Naive B cell (primary cell): ENCODE results near the gene PPM1J. TPM values are rescaled to one million over a fixed set of nuclear protein-coding genes. Genes with fewer than 3 reads are reported as not detected.

ENCODE experiments used
- ATAC-seq, 2 donors: fragments of 150-1000 bp; cut with Tn5 transposase; 2 replicates each; pipeline ENCODE4 v1.10.0; 2021; ENCODE audit warnings: low read depth in 2 of 2, mild to moderate bottlenecking in 2 of 2, moderate library complexity in 2 of 2
- DNase-seq: peaks from one replicate; pipeline ENCODE4 v3.0.0; 2022
- H3K27ac Mint-ChIP-seq, 6 donors: one replicate each; pipeline ENCODE4 v1.8.0; 2020 to 2022; ENCODE audit warnings: mild to moderate bottlenecking in 6 of 6, mixed read lengths in 6 of 6, moderate library complexity in 5 of 6, inconsistent platforms in 2 of 6
- H3K27me3 Mint-ChIP-seq, 3 donors: one replicate each; pipeline ENCODE4 v1.8.0; 2021 to 2022; ENCODE audit warnings: mixed read lengths in 3 of 3, mild to moderate bottlenecking in 1 of 3
- H3K36me3 Mint-ChIP-seq, 2 donors: one replicate each; pipeline ENCODE4 v1.8.0; 2020 to 2022; ENCODE audit warnings: mixed read lengths in 2 of 2, inconsistent platforms in 1 of 2, mild to moderate bottlenecking in 1 of 2
- H3K4me1 Mint-ChIP-seq, 3 donors: one replicate each; pipeline ENCODE4 v1.8.0; 2020 to 2022; ENCODE audit warnings: mixed read lengths in 3 of 3, inconsistent platforms in 1 of 3, mild to moderate bottlenecking in 1 of 3, moderate library complexity in 1 of 3
- H3K4me3 Mint-ChIP-seq, 8 donors: one replicate each; pipeline ENCODE4 v1.8.0; 2020 to 2022; ENCODE audit warnings: mild to moderate bottlenecking in 8 of 8, mixed read lengths in 8 of 8, moderate library complexity in 8 of 8, inconsistent platforms in 2 of 8
- H3K9me3 Mint-ChIP-seq, 7 donors: one replicate each; pipeline ENCODE4 v1.8.0; 2020 to 2022; ENCODE audit warnings: mixed read lengths in 7 of 7, mild to moderate bottlenecking in 5 of 7, inconsistent platforms in 2 of 7, moderate library complexity in 1 of 7
- polyA plus RNA-seq, 6 donors: library from polyadenylated mRNA; unstranded; fragments of 300-500 nt; fragmentation: Illumina TruSeq; gene quantifications; one replicate each; pipeline ENCODE4 v1.2.3, GENCODE V29; 2021; ENCODE audit warnings: low read depth in 6 of 6

The PPM1J gene
- polyA plus RNA-seq, 6 donors from 2014 or later: 0.48 to 3.1 (median 1.5) TPM

DNA sequence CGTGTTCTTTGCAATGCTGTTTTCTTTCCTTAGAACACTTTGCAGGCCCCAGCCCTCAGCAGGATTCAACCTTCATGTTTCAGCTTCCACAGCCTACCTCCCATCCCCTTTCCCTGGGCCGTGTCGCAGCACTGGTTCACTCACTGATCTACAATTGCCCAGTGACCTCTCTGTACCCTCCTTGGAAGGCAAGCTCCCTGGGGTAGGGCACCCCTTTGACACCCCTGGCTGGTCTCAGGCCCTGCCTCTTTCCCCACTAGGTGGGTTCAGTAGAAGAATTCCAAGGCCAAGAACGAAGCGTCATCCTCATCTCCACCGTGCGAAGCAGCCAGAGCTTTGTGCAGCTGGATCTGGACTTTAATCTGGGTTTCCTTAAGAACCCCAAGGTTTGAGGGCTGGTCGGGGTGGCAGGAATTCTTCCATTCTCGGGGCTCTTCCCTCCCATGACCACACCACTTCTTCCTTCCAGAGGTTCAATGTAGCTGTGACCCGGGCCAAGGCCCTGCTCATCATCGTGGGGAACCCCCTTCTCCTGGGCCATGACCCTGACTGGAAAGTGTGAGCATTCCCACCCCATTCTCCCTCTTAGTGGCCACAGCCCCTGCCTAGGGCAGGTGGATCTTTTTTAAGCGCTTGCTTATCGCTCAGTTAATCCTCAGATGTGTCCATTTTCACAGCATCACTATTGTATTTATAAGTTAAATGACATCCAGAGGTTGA, 15.5 kb downstream of the PPM1J start:
- Mint-ChIP-seq H3K4me3 (peak overlapping the region in 6 of 8 donors; percentile 56 to 89 (median 60)), H3K36me3 (peaks cover 0 to 4% of the 10 kb centered on the region in 2 donors), H3K27me3 (no peaks in the 10 kb centered on the region)

GRCh38 chr1:112698366-112699310, 16.5 kb downstream of the PPM1J start:
- no peak for ATAC-seq
- no peaks in the 10 kb centered on the region for H3K9me3 Mint-ChIP-seq
- H3K36me3 Mint-ChIP-seq: peaks cover 0 to 4% of the 10 kb centered on the region in 2 donors
- H3K27ac Mint-ChIP-seq: peak overlapping the region in 3 of 6 donors; percentile 39 to 96 (median 83)
- no peak for DNase-seq
- no peaks in the 10 kb centered on the region for H3K27me3 Mint-ChIP-seq
- peaks cover 39 to 60% (median 50%) of the 10 kb centered on the region in 3 donors for H3K4me1 Mint-ChIP-seq
- peak overlapping the region in 1 of 8 donors; percentile 29 for H3K4me3 Mint-ChIP-seq

More for the DNA sequence above, 15.5 kb downstream of the PPM1J start:
- ATAC-seq: no peak
- H3K4me1 Mint-ChIP-seq: peaks cover 39 to 68% (median 52%) of the 10 kb centered on the region in 3 donors
- no peaks in the 10 kb centered on the region for H3K9me3 Mint-ChIP-seq
- peak overlapping the region; percentile 83 to 96 (median 92) for H3K27ac Mint-ChIP-seq
- no peak for DNase-seq

- ATAC-seq (no peak), DNase-seq (no peak)
- Mint-ChIP-seq H3K27ac (peak overlapping the region in 4 of 6 donors; percentile 9 to 76 (median 34)), H3K27me3 (no peaks in the 10 kb centered on the region), H3K9me3 (no peaks in the 10 kb centered on the region), H3K4me1 (peaks cover 38 to 53% (median 43%) of the 10 kb centered on the region in 3 donors), H3K36me3 (peaks cover 0 to 4% of the 10 kb centered on the region in 2 donors), H3K4me3 (peak overlapping the region in 1 of 8 donors; percentile 61)
Measured at GRCh38 chr1:112697781-112698201, 17.3 kb downstream of the PPM1J start.

- Mint-ChIP-seq H3K27me3 (no peaks in the 10 kb centered on the region), H3K4me1 (peaks cover 28 to 43% (median 33%) of the 10 kb centered on the region in 3 donors), H3K27ac (peak overlapping the region in 2 of 6 donors; percentile 21 to 63), H3K36me3 (peaks cover 9 to 11% of the 10 kb centered on the region in 2 donors), H3K4me3 (peak overlapping the region in 1 of 8 donors; percentile 10), H3K9me3 (no peaks in the 10 kb centered on the region)
- ATAC-seq (no peak), DNase-seq (no peak)
Measured at GRCh38 chr1:112696578-112697314, 18.4 kb downstream of the PPM1J start.

GRCh38 chr1:112695276-112695675, 19.9 kb downstream of the PPM1J start:
- DNase-seq (no peak), ATAC-seq (no peak)
- Mint-ChIP-seq H3K27ac (no peak overlapping the region), H3K9me3 (no peaks in the 10 kb centered on the region), H3K27me3 (no peaks in the 10 kb centered on the region), H3K36me3 (peaks cover 13 to 14% of the 10 kb centered on the region in 2 donors), H3K4me3 (peak overlapping the region in 1 of 8 donors; percentile 35), H3K4me1 (peaks cover 13 to 28% (median 18%) of the 10 kb centered on the region in 3 donors)

GRCh38 chr1:112694363-112694929, 20.7 kb downstream of the PPM1J start:
- Mint-ChIP-seq H3K9me3 (no peaks in the 10 kb centered on the region), H3K36me3 (peaks cover 13 to 14% of the 10 kb centered on the region in 2 donors), H3K27ac (no peak overlapping the region), H3K4me1 (peaks cover 5 to 20% (median 10%) of the 10 kb centered on the region in 3 donors), H3K27me3 (no peaks in the 10 kb centered on the region), H3K4me3 (no peak overlapping the region)
- ATAC-seq (no peak), DNase-seq (no peak)

GRCh38 chr1:112693821-112694220, 21.3 kb downstream of the PPM1J start:
- Mint-ChIP-seq H3K27ac (peak overlapping the region in 1 of 6 donors; percentile 27), H3K36me3 (peaks cover 13 to 14% of the 10 kb centered on the region in 2 donors), H3K9me3 (no peaks in the 10 kb centered on the region), H3K4me3 (peak overlapping the region in 1 of 8 donors; percentile 25), H3K4me1 (peaks cover 0 to 14% (median 6%) of the 10 kb centered on the region in 3 donors), H3K27me3 (no peaks in the 10 kb centered on the region)
- DNase-seq (no peak), ATAC-seq (no peak)

- Mint-ChIP-seq H3K9me3 (no peaks in the 10 kb centered on the region), H3K36me3 (peaks cover 13 to 14% of the 10 kb centered on the region in 2 donors), H3K4me1 (peaks cover 2 to 6% (median 5%) of the 10 kb centered on the region in 3 donors), H3K4me3 (no peak overlapping the region), H3K27me3 (no peaks in the 10 kb centered on the region), H3K27ac (no peak overlapping the region)
- DNase-seq: no peak
- no peak for ATAC-seq
Measured at GRCh38 chr1:112692681-112693080, 22.5 kb downstream of the PPM1J start.

GRCh38 chr1:112689842-112690237, 25.3 kb downstream of the PPM1J start:
- Mint-ChIP-seq H3K4me1 (peaks cover 5 to 11% (median 7%) of the 10 kb centered on the region in 3 donors), H3K9me3 (no peaks in the 10 kb centered on the region), H3K27ac (no peak overlapping the region), H3K36me3 (peaks cover 11 to 13% of the 10 kb centered on the region in 2 donors), H3K27me3 (no peaks in the 10 kb centered on the region), H3K4me3 (no peak overlapping the region)
- ATAC-seq (no peak), DNase-seq (no peak)

- no peak for ATAC-seq
- H3K36me3 Mint-ChIP-seq: peaks cover 10 to 13% of the 10 kb centered on the region in 2 donors
- no peak overlapping the region for H3K4me3 Mint-ChIP-seq
- H3K27me3 Mint-ChIP-seq: no peaks in the 10 kb centered on the region
- DNase-seq: no peak
- no peaks in the 10 kb centered on the region for H3K9me3 Mint-ChIP-seq
- H3K27ac Mint-ChIP-seq: no peak overlapping the region
- H3K4me1 Mint-ChIP-seq: peaks cover 5 to 11% (median 7%) of the 10 kb centered on the region in 3 donors
Measured at GRCh38 chr1:112689196-112689841, 25.8 kb downstream of the PPM1J start.

DNA sequence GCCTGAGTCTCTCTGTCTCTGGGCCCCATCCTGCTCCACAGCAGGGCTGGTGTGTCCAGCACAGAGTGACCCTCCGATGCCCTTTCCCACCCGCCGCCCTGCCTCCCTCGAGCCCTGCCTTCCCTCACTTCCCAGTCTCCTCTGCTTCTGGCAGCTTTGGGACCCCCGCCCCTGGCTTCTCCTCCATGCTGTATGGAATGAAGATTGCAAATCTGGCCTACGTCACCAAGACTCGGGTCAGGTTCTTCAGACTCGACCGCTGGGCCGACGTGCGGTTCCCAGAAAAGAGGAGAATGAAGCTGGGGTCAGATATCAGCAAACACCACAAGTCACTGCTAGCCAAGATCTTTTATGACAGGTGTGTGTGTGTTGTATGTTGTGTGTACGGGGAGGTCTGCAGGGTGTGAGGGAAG, 26.3 kb downstream of the PPM1J start:
- peak overlapping the region in 2 of 6 donors; percentile 56 to 78 for H3K27ac Mint-ChIP-seq
- ATAC-seq: no peak
- H3K4me3 Mint-ChIP-seq: no peak overlapping the region
- peaks cover 10 to 13% of the 10 kb centered on the region in 2 donors for H3K36me3 Mint-ChIP-seq
- peaks cover 5 to 11% (median 7%) of the 10 kb centered on the region in 3 donors for H3K4me1 Mint-ChIP-seq
- H3K27me3 Mint-ChIP-seq: no peaks in the 10 kb centered on the region
- DNase-seq: no peak
- H3K9me3 Mint-ChIP-seq: no peaks in the 10 kb centered on the region

DNA sequence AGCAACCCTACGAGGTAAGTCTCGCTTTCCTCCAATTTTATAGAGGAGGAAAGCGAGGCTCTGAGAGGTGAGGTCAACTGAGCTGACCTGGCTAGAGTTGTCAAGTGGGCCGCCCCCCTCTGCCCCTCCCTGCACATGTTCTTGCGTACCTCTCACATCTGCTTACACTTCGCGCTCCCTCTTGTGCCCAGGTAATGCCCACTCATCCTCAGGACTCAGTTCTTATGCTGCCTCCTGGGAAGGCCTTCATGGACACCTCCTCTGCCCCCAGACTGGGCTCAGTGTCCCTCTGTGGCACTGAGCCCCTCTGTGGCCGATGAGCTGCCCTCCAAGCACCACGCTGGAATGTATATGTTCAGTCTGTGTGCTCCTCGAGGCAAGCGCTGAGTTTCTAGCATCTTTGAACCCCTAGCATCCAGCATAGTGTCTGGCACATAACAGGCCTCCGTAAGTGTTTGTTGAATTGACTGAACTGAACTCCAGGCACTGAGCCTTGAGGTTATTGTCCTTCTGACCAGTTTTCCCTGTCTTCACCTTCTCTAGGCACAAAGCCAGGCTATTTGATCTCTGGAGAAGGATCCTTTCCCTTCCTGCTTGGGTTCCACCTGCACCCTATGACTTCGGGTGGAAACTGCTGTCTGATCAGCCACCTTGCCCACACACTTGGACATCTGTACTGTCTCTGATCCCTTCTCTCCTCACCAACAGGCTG, 27.2 kb downstream of the PPM1J start:
- H3K27me3 Mint-ChIP-seq: no peaks in the 10 kb centered on the region
- no peak for ATAC-seq
- DNase-seq: no peak
- no peak overlapping the region for H3K4me3 Mint-ChIP-seq
- no peaks in the 10 kb centered on the region for H3K9me3 Mint-ChIP-seq
- peaks cover 5 to 11% (median 7%) of the 10 kb centered on the region in 3 donors for H3K4me1 Mint-ChIP-seq
- H3K36me3 Mint-ChIP-seq: peaks cover 10 to 13% of the 10 kb centered on the region in 2 donors
- H3K27ac Mint-ChIP-seq: peak overlapping the region in 2 of 6 donors; percentile 24 to 56
